Measurements from ENCODE around the gene HDAC8.
A peak's percentile ranks its signal among the peaks of the same experiment; 100 is the strongest.

The HDAC8 gene

GRCh38 chrX:72313707-72314641 lies 258.7 kb downstream of the HDAC8 start:
- DNase-seq = no peak

GRCh38 chrX:72312311-72312940 lies 260.2 kb downstream of the HDAC8 start:
- no peak for DNase-seq

- DNase-seq = no peak
These were observed 263.2 kb downstream of the HDAC8 start for GRCh38 chrX:72309297-72310071.

GRCh38 chrX:72308566-72309296 lies 263.9 kb downstream of the HDAC8 start:
- peak; percentile 23 for DNase-seq

- DNase-seq = no peak
These were observed 264.5 kb downstream of the HDAC8 start for GRCh38 chrX:72308209-72308565.

GRCh38 chrX:72307646-72308051 lies 265.0 kb downstream of the HDAC8 start:
- no peak for DNase-seq

GRCh38 chrX:72306851-72307645 lies 265.6 kb downstream of the HDAC8 start:
- peak; percentile 21 for DNase-seq

- no peak for DNase-seq
These were observed 266.4 kb downstream of the HDAC8 start for GRCh38 chrX:72306085-72306801.

GRCh38 chrX:72305286-72306084 lies 267.2 kb downstream of the HDAC8 start, which contains the start of gene CITED1:
TSS of gene CITED1 (minus strand) at chrX:72305914. CDS start at chrX:72302869, 3,045 bp downstream.
- peak; percentile 16 for DNase-seq

GRCh38 chrX:72304877-72305276 lies 267.8 kb downstream of the HDAC8 start:
- DNase-seq = no peak

- no peak for DNase-seq
These were observed 270.9 kb downstream of the HDAC8 start for GRCh38 chrX:72301781-72302180.

GRCh38 chrX:72299891-72300630 lies 272.6 kb downstream of the HDAC8 start:
- no peak for DNase-seq

- peak; percentile 52 for DNase-seq
These were observed 274.5 kb downstream of the HDAC8 start for GRCh38 chrX:72297953-72298730.

- DNase-seq = no peak
These were observed 275.7 kb downstream of the HDAC8 start for GRCh38 chrX:72296991-72297390.

- DNase-seq = no peak
These were observed 276.9 kb downstream of the HDAC8 start for GRCh38 chrX:72295745-72296144.

- DNase-seq = no peak
These were observed 278.1 kb downstream of the HDAC8 start for GRCh38 chrX:72294497-72294896.

- no peak for DNase-seq
These were observed 290.3 kb downstream of the HDAC8 start for GRCh38 chrX:72282302-72282701.

- no peak for DNase-seq
These were observed 292.3 kb downstream of the HDAC8 start for GRCh38 chrX:72280321-72280845.

All from activated CD4-positive, alpha-beta T cell treated with anti-CD3 and anti-CD28 coated beads, Interleukin-10, Interleukin-2, amounts not matched to agents 100 ng/mL and 50 ng/mL, durations not matched to agents 16 hours and 8 hours (primary cell).